HG02885 (cell line): ENCODE results near the gene COPB1.

ENCODE experiments used
- ATAC-seq: cut with Tn5 transposase; IDR thresholded peaks from one replicate; pipeline ENCODE4 v1.9.1; 2021; ENCODE audit warnings: mild to moderate bottlenecking; ENCODE audit not compliant: unreplicated experiment, poor library complexity

The COPB1 gene

DNA sequence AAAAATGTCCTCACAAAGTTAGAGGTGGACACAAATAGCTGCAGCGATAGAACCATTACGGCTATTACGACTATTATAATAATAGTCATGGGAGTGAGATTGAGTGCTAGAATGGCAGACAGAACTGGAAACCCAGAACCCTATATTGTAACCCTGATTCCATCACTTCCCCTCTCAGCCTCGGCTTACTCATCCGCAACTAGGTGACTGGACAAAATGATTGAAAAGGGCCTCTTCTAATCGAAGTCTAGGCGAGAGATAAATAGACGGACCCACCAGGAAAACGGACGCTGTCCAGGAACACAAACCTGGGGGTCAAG, 19.9 kb upstream of the COPB1 start:
- ATAC-seq, result peak; percentile 8

DNA sequence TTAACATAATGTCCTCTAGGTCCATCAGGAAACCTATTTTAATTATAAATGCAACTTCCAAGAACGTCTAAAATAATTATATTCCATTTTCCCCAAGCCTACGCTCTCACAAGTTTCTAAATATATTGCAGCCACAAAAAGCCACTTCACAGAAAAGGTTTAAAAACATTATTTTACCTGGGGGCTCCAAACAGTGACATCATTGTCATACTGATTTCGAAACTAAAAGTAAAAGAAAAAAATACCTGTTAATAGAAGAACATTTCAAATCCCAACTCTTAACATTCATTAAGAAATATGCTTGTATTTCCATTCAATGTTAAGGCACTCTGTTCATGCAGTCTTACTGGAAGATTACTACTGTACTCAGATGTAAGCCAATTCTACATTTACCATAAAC, 19.2 kb upstream of the COPB1 start:
- ATAC-seq, result no peak

DNA sequence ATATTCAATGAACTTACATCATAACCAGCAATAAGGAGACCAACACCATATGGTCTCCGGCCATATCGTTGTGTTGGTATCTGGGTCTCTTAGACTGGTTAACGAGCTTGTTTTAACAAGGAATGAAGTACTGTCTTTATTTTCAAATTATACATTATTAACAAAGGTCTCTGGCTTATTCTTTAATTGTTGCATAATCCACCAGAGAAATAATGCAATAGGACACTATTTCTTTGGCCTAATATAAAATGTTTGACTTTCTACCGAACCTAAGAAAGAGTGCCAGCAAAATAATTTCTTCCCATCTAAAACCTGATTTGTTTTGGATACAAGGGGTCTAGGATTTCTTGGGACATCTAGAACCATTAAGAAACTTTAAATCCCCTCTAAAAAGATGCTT, 14.2 kb upstream of the COPB1 start:
- no peak for ATAC-seq

DNA sequence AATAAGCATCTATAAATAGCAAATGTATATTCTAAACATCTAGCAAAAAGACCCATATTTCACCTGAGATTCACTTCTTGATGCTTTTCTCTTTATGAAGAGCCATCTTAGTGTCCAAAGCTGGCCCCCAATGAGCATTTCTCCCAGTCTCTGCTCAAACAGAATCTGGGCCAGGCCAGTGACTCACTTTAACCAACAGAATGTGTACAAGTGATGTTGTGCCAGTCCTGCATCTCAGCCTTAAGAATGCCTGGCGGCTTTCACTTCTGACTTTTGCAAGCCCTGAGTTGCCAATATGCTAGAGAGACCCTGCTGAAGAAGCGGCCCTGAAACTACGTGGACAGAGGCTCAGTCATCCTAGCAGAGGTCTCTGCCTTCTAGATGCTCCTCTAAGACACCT, 6.9 kb upstream of the COPB1 start:
- ATAC-seq, result no peak

DNA sequence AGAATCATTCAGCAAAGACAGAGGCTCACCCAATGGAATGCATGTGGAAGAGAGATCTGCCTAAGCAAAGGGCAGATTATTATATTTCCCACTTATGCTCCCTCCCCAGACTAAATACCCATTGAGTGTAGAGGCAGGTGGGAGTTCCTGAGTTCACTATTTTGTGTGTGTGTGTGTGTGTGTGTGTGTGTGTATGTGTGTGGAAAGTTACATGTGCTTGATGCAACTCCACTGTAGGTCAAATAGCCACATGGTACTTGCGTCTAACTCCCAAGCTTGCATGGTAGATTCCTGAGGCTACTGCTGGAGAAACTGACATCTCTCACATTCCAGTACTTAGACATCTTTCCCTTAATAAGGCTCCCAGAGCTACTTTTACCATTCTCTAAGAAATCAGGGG, 3.4 kb upstream of the COPB1 start:
- no peak for ATAC-seq

DNA sequence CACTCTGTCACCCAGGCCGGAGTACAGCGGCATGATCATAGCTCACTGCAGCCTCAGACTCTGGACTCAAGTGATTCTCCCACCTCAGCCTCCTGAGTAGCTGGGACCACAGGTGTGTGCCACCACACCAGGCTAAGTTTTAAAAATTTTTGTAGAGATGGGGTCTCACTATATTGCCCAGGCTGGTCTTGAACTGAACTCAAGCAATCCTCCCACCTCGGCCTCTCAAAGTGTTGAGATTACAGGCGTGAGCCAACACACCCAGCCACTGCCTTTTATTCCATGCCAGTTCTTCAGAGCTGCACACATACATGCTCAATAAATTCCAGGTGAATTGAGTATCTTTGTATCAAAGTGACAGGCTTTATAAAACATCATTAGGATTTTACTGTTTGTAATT, 2.4 kb upstream of the COPB1 start:
- ATAC-seq, result no peak

DNA sequence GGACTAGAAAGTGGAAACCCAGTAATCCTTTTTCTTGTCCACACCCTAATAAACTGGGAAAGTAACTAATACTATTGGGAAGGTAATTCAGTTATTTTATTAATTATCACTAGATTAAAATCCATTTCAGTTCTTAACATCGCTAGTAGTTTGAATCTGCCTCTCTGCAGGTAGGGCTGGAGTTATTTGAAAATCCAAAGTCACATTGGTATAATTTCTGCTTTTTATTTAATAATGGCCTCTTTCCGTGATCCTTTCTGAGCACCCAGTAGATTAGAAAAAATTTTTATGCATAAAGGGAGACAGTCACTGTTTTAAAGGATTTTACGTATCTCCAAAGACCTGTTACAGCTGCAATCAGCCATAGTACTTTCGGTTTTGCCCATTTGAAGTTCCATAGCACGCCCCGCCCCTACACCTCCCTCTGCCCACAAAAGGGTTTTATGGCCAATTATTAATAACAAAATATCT, 605 bp upstream of the COPB1 start:
- ATAC-seq, result peak; percentile 56

GRCh38 chr11:14499178-14499559, 442 bp downstream of the COPB1 start:
- peak; percentile 10 for ATAC-seq

- no peak for ATAC-seq
Measured at GRCh38 chr11:14480716-14481115, 18.9 kb downstream of the COPB1 start.

GRCh38 chr11:14471127-14471526, 28.5 kb downstream of the COPB1 start:
- no peak for ATAC-seq

- no peak for ATAC-seq
Measured at GRCh38 chr11:14463623-14464022, 36.0 kb downstream of the COPB1 start.

GRCh38 chr11:14460147-14460546, 39.5 kb downstream of the COPB1 start:
- ATAC-seq, result no peak

DNA sequence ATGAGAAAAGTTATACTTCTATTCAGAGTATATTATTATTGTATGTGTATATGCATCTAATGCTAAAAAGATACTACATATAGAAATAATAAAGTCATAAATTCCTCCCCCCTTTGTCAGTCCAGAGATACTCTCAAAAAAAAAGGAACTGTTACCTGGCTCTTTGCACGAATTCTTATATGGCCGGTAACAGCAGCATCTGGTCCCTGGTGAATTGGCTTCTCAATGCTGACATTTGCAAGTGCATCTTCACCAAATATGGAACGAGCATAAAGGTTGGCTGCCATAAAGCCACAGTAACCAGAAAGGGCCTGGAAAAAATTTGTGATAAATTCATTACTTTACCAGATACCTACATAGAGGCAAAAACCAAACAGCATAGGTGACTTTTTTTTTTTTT, 41.2 kb downstream of the COPB1 start:
- no peak for ATAC-seq

GRCh38 chr11:14455648-14456430, 43.8 kb downstream of the COPB1 start:
- ATAC-seq, result no peak

DNA sequence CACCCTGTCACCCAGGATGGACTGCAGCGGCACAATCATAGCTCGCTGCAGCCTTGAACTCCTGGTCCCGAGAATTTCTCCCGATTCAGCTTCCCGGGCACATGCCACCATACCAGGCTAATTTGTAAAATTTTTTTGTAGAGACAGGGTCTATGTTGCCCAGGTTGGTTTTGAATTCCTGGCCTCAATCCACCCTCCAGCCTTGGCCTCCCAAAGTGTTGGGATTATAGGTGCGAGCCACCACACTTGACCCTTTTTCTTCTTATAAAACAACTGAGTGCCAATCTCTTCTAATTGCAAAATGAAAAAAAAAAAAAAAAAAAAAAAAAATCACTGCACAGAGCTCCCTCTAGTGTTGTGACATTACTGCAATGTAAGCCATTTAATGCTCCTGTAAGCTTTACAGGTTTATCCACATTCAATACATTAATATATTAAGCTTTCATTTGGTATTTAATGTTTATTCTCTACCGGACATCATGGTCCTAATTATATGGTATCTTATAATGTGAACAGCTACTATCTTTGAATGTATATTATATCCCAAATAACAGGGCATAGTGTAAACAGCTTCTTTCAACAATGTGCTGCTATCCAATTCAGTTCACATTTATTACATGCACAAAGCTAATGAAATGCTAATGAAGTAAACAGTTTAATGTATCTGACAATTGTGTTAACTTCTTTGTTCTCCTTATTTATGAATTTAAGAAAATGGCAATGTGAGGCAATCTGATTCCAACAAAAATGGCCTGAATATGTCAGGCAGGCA, 44.6 kb downstream of the COPB1 start:
- ATAC-seq, result no peak

DNA sequence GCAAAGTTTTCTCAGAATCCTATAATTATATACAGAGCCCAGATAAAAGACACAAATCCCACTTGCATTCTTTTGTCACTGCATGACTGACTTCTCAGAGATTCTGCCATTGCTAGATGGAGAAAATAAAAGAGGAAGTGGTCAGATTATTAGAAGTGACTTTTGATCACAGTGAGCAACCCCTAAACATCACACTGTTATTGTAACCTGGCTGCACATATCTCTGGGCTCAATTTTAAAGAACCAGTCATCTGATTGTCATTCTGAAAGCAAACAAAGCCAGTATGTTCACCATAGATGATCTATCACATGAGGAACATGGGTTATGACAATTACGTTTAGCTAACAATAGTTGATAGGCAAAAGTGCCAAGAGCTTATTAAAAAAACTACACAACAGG, 47.8 kb downstream of the COPB1 start:
- ATAC-seq, result no peak

DNA sequence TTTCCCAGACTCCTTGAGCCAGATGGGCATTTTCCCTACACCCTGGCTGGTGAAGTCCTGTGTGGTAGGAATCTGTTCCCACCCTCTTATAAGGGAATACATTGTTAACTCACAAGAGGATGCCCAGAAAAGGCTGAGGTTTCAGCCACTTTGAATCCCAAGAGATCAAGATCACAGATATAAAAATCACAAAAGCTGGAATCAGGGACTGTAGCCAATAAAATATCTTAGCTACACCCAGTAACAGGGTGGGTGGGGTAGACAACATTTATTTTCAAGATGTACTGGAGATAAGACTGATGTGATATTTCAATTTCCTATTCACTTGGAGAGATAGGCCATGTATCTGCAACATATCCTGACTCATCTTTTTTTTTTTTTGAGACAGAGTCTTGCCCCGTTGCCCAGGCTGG, 50.3 kb downstream of the COPB1 start:
- no peak for ATAC-seq

GRCh38 chr11:14448240-14448639, 51.4 kb downstream of the COPB1 start:
- ATAC-seq, result no peak

GRCh38 chr11:14446701-14447169, 52.9 kb downstream of the COPB1 start:
- ATAC-seq, result peak; percentile 42

DNA sequence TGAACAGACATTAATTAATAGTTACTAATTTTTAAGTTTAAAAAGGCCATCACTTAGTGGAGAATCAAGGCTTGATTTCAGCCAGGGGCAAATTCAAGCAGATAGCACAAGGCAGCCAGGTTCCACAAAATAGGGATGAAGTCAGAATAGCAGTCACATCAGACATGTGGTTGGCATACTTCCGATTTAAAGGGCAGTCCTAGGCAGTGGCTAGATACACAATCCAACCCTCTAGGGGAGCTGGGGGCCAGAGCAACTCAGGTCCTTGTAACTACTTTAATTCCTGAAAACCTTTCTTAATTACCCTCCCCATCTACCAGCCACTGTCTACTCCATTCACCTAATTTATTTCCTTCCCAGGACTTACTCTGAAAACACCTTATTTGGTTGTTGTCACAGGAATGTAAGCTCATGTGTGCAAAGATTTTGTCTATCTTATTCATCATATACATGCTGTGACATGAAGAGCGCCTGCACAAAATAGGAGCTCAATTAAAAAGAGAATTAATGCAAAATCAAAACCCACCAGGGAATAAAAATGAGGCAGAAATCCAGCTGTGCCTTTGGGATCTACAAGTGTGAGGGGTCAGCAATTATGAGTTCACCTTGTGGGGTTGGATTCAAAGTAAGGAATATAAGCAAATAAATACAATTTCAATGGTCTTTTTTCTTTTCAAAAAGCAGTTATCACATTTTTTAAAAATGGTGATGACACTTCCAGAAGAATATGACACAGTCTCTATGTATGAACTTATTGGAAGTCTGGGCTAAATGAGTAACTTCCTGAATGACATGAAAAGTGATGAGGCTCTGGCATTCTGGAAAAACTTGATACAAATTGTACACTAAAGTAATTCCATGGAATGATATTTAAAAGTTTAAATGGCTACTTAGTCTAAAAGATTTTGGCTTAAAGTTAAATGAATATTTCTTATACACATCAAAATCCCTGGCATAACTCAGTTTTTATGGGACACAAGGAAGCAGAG, 53.8 kb downstream of the COPB1 start:
- ATAC-seq, result no peak
